HepG2 (cell line): ENCODE results near the gene CUL4B. TPM values are rescaled to one million over a fixed set of nuclear protein-coding genes. Genes with fewer than 3 reads are reported as not detected.
A peak's percentile ranks its signal among the peaks of the same experiment; 100 is the strongest.

ENCODE experiments used
- ATF1 ChIP-seq: IDR thresholded peaks from 2 replicates; pipeline ENCODE4 v1.6.1; 2016; ENCODE audit warnings: mild to moderate bottlenecking, control low read depth
- CEBPG ChIP-seq: IDR thresholded peaks from 2 replicates; pipeline ENCODE4 v1.6.1; 2016
- CREB1 ChIP-seq, 2 experiments: fragments of 450-650 bp in 1 of 2; IDR thresholded peaks; 2 replicates each; pipeline ENCODE4 v1.6.1; 2016 to 2017; ENCODE audit warnings: control low read depth in 1 of 2, mild to moderate bottlenecking in 1 of 2, missing compliant biosample characterization in 1 of 2, missing genetic modification characterization in 1 of 2
- E2F2 ChIP-seq: sonication (generic); formaldehyde crosslinking; IDR thresholded peaks from 2 replicates; pipeline ENCODE4 v1.4.0; 2020; ENCODE audit warnings: missing genetic modification reagents, borderline replicate concordance
- EED ChIP-seq: sonication (generic); formaldehyde crosslinking; IDR thresholded peaks from 2 replicates; pipeline ENCODE4 v1.5.0; 2020; ENCODE audit warnings: mild to moderate bottlenecking, missing genetic modification reagents
- ERF ChIP-seq: IDR thresholded peaks from 2 replicates; pipeline ENCODE4 v1.6.1; 2018; ENCODE audit warnings: missing biosample characterization, missing genetic modification reagents
- GZF1 ChIP-seq: sonication (generic); formaldehyde crosslinking; IDR thresholded peaks from 2 replicates; pipeline ENCODE4 v1.5.1; 2020; ENCODE audit warnings: mild to moderate bottlenecking, missing genetic modification reagents
- HOXA3 ChIP-seq: sonication (generic); formaldehyde crosslinking; IDR thresholded peaks from 2 replicates; pipeline ENCODE4 v1.5.0; 2020; ENCODE audit warnings: missing genetic modification reagents
- KMT2B ChIP-seq: IDR thresholded peaks from 2 replicates; pipeline ENCODE4 v1.6.1; 2016; ENCODE audit warnings: missing genetic modification reagents, missing compliant biosample characterization
- MAF1 ChIP-seq: sonication (generic); formaldehyde crosslinking; IDR thresholded peaks from 2 replicates; pipeline ENCODE4 v1.5.0; 2020; ENCODE audit warnings: missing genetic modification reagents, borderline replicate concordance
- NFIC ChIP-seq: IDR thresholded peaks from 2 replicates; pipeline ENCODE4 v1.6.1; 2012; ENCODE audit warnings: mild to moderate bottlenecking, low read length, inconsistent platforms
- POLR2A ChIP-seq, 2 experiments: IDR thresholded peaks; 2 replicates each; pipeline ENCODE4 v1.6.1; 2011; ENCODE audit warnings: low read depth in 2 of 2, low read length in 2 of 2, mild to moderate bottlenecking in 1 of 2, moderate library complexity in 1 of 2; ENCODE audit not compliant: insufficient read depth in 1 of 2
- SALL1 ChIP-seq: sonication (generic); formaldehyde crosslinking; IDR thresholded peaks from 2 replicates; pipeline ENCODE4 v1.8.0; 2022; ENCODE audit warnings: mild to moderate bottlenecking, missing genetic modification reagents
- SNAPC5 ChIP-seq: sonication (generic); formaldehyde crosslinking; IDR thresholded peaks from 2 replicates; pipeline ENCODE4 v1.8.1; 2023; ENCODE audit warnings: mild to moderate bottlenecking, missing genetic modification reagents, borderline replicate concordance
- THAP11 ChIP-seq: IDR thresholded peaks from 2 replicates; pipeline ENCODE4 v1.6.1; 2016; ENCODE audit warnings: missing biosample characterization, missing genetic modification reagents
- ZBTB25 ChIP-seq: IDR thresholded peaks from 2 replicates; pipeline ENCODE4 v1.6.1; 2018; ENCODE audit warnings: missing genetic modification reagents
- ZNF207 ChIP-seq: fragments of 450-650 bp; IDR thresholded peaks from 2 replicates; pipeline ENCODE4 v1.6.1; 2016; ENCODE audit warnings: antibody characterized with exemption, borderline replicate concordance
- ZNF354B ChIP-seq: sonication (generic); formaldehyde crosslinking; IDR thresholded peaks from 2 replicates; pipeline ENCODE4 v1.8.0; 2022; ENCODE audit warnings: mild to moderate bottlenecking, missing genetic modification reagents
- ZNF367 ChIP-seq: sonication (generic); formaldehyde crosslinking; IDR thresholded peaks from 2 replicates; pipeline ENCODE4 v1.4.0; 2020; ENCODE audit warnings: missing genetic modification reagents, borderline replicate concordance
- ZNF512B ChIP-seq: sonication (generic); formaldehyde crosslinking; IDR thresholded peaks from 2 replicates; pipeline ENCODE4 v1.5.1; 2020; ENCODE audit warnings: missing genetic modification reagents, mild to moderate bottlenecking, borderline replicate concordance
- ZNF710 ChIP-seq: sonication (generic); formaldehyde crosslinking; IDR thresholded peaks from 2 replicates; pipeline ENCODE4 v1.5.0; 2020; ENCODE audit warnings: mild to moderate bottlenecking, missing genetic modification reagents, borderline replicate concordance
- ZNF761 ChIP-seq: sonication (generic); formaldehyde crosslinking; conservative IDR thresholded peaks from 2 replicates; pipeline ENCODE4 v1.4.0; 2020; ENCODE audit warnings: mild to moderate bottlenecking, missing genetic modification reagents
- ZNF784 ChIP-seq: sonication (generic); formaldehyde crosslinking; IDR thresholded peaks from 2 replicates; pipeline ENCODE4 v1.5.1; 2020; ENCODE audit warnings: missing genetic modification reagents, mild to moderate bottlenecking, borderline replicate concordance
- polyA plus RNA-seq, 8 experiments: library from polyadenylated mRNA; depleted of rRNA in 3 of 8; stranded (reverse) in 7 of 8; unstranded in 1 of 8; fragments of >200 nt; fragmentation: Illumina TruSeq in 4 of 8; extraction: Trizol in 4 of 8; gene quantifications; 2 replicates each; pipeline versions ENCODE4 v1.2.1 to v1.2.3, GENCODE V29; 2011 to 2016; ENCODE audit warnings: low read depth in 4 of 8, missing spikeins in 1 of 8, mixed read lengths in 1 of 8; ENCODE audit not compliant: insufficient read depth in 1 of 8
- total RNA-seq, 5 experiments: library from RNA; depleted of rRNA; stranded (reverse); fragments of >200 nt; fragmentation: Illumina TruSeq; extraction: Trizol; gene quantifications; 2 replicates each; pipeline ENCODE4 v1.2.3, GENCODE V29; 2016; ENCODE audit warnings: low read depth in 1 of 5

Gene CUL4B
- total and polyA plus RNA-seq, 2 of the 13 experiments (the other 11 are each of a cell fraction or from before 2014, with no cell fraction given), result 21.6 to 28.5 TPM

GRCh38 chrX:120603707-120604360, 43.1 kb upstream of the CUL4B start, which contains the start of gene MCTS1 (continued):
- TF ChIP-seq ZNF207 (no peak), ZNF710 (CRISPR knock-in tag) (peak; percentile 98), EED (CRISPR knock-in tag) (no peak), CEBPG (peak; percentile 57), ZNF354B (no peak), ZNF367 (CRISPR knock-in tag) (no peak), SALL1 (CRISPR knock-in tag) (peak; percentile 28; the same call in 1 of the 2 replicates), ZNF784 (CRISPR knock-in tag) (no peak), KMT2B (CRISPR knock-in tag) (peak; percentile 75), NFIC (no peak), SNAPC5 (CRISPR knock-in tag) (no peak), THAP11 (CRISPR knock-in tag) (peak; percentile 82), MAF1 (no peak), GZF1 (CRISPR knock-in tag) (no peak), ZBTB25 (CRISPR knock-in tag) (0 out of 2 replicates have a peak, but pooled peaks have one; percentile 36), HOXA3 (peak; percentile 29; the same call in 1 of the 2 replicates), E2F2 (CRISPR knock-in tag) (no peak), ZNF761 (CRISPR knock-in tag) (no peak), ATF1 (peak; percentile 65), CREB1 (IDR thresholded peaks at IDR 0.05) (no peak), CREB1 (CRISPR knock-in tag; IDR thresholded peaks at IDR 0.05) (peak; percentile 89), ZNF512B (CRISPR knock-in tag) (no peak), POLR2A (IDR thresholded peaks at IDR 0.05; ENCODE audit: insufficient read depth in 1 of 2, low read depth in 2 of 2, low read length in 2 of 2) (peak in 1 of 2 experiments; percentile 42; a peak in 3 of 4 replicates), ERF (no peak)
